H1 (cell line): Measurements from ENCODE around the gene BCL11A. TPM values are rescaled to one million over a fixed set of nuclear protein-coding genes. Genes with fewer than 3 reads are reported as not detected.

Source experiments
- BACH1 ChIP-seq: IDR thresholded peaks from 2 replicates; pipeline ENCODE4 v1.6.1; 2012; ENCODE audit warnings: low read length, improper control_type of control experiment
- CHD7 ChIP-seq: fragments of 300-600 bp; sonication (generic); IDR thresholded peaks from 2 replicates; pipeline ENCODE4 v1.7.1; 2012; ENCODE audit warnings: low read length, moderate library complexity, mild to moderate bottlenecking, inconsistent platforms; ENCODE audit not compliant: insufficient replicate concordance
- SIX5 ChIP-seq: IDR thresholded peaks from 2 replicates; pipeline ENCODE4 v1.6.1; 2011; ENCODE audit warnings: mild to moderate bottlenecking, low read depth, low read length
- TBP ChIP-seq: IDR thresholded peaks from 2 replicates; pipeline ENCODE4 v1.6.1; 2011; ENCODE audit warnings: low read depth, low read length, improper control_type of control experiment
- ZNF274 ChIP-seq: IDR thresholded peaks from 2 replicates; pipeline ENCODE4 v1.7.0; 2012; ENCODE audit warnings: low read length, borderline replicate concordance; ENCODE audit errors: extremely low read depth
- polyA plus RNA-seq, 7 experiments: library from polyadenylated mRNA; depleted of rRNA in 3 of 7; stranded (reverse) in 5 of 7; unstranded in 2 of 7; fragments of >200 nt in 5 of 7; fragments of 200-250 nt in 2 of 7; gene quantifications; 1 replicate in 5 of 7; 2 replicates in 1 of 7; 4 replicates in 1 of 7; pipeline versions ENCODE4 v1.2.1 to v1.2.3, GENCODE V29; 2011 to 2013; ENCODE audit warnings: missing spikeins in 2 of 7, mixed read lengths in 2 of 7
- total RNA-seq: library from RNA; stranded (reverse); fragmentation: NEBNext Ultra II Directional; extraction: Animal tissue kit (Norgen Biotek cat#: 25700); gene quantifications from 2 replicates; pipeline ENCODE4 v1.2.1, GENCODE V29; 2021

The BCL11A gene
- total and polyA plus RNA-seq, 2 of the 8 experiments (the other 6 are each of a cell fraction or from before 2014, with no cell fraction given), result 11.9 to 59.3 TPM

- TF ChIP-seq ZNF274 (no peak), CHD7 (no peak), TBP (no peak), SIX5 (no peak), BACH1 (no peak)
Measured at GRCh38 chr2:60438653-60439052, 114.8 kb downstream of the BCL11A start (continued).
